ENCODE data around the gene CCL1.

CCL1 gene

GRCh38 chr17:34363183-34363661 is at the start of gene CCL1:
CCL1 (minus strand) TSS chr17:34363233; CDS start chr17:34363161, 72 bp downstream.
- DNase-seq = peak; percentile 70 to 92

- DNase-seq = no peak
These were observed 49.5 kb upstream of the CCL1 start for GRCh38 chr17:34412534-34412933.

GRCh38 chr17:34411646-34412421 is 48.8 kb upstream of the CCL1 start:
- DNase-seq = peak in 1 of 2 donors; percentile 33

- DNase-seq = no peak
These were observed 46.3 kb upstream of the CCL1 start for GRCh38 chr17:34409352-34409751.

GRCh38 chr17:34408439-34408838 is 45.4 kb upstream of the CCL1 start:
- no peak for DNase-seq

- DNase-seq = peak in 1 of 2 donors; percentile 18
These were observed 43.2 kb upstream of the CCL1 start for GRCh38 chr17:34406226-34406625.

- no peak for DNase-seq
These were observed 40.0 kb upstream of the CCL1 start for GRCh38 chr17:34403006-34403405.

GRCh38 chr17:34401165-34401564 is 38.1 kb upstream of the CCL1 start:
- no peak for DNase-seq

GRCh38 chr17:34400301-34400931 is 37.4 kb upstream of the CCL1 start:
- DNase-seq = no peak

GRCh38 chr17:34399725-34400124 is 36.7 kb upstream of the CCL1 start:
- peak; percentile 58 to 67 for DNase-seq

GRCh38 chr17:34398990-34399389 is 36.0 kb upstream of the CCL1 start:
- DNase-seq = peak; percentile 61 to 75

GRCh38 chr17:34397265-34397664 is 34.2 kb upstream of the CCL1 start:
- DNase-seq = no peak

GRCh38 chr17:34393401-34393800 is 30.4 kb upstream of the CCL1 start:
- no peak for DNase-seq

GRCh38 chr17:34391241-34391640 is 28.2 kb upstream of the CCL1 start:
- no peak for DNase-seq

- no peak for DNase-seq
These were observed 27.6 kb upstream of the CCL1 start for GRCh38 chr17:34390649-34391048.

- peak; percentile 49 to 72 for DNase-seq
These were observed 26.2 kb upstream of the CCL1 start for GRCh38 chr17:34389126-34389750.

GRCh38 chr17:34387566-34387965 is 24.5 kb upstream of the CCL1 start:
- DNase-seq = no peak

GRCh38 chr17:34386697-34387550 is 23.9 kb upstream of the CCL1 start:
- peak; percentile 78 to 90 for DNase-seq

GRCh38 chr17:34386343-34386696 is 23.3 kb upstream of the CCL1 start:
- no peak for DNase-seq

- DNase-seq = no peak
These were observed 22.0 kb upstream of the CCL1 start for GRCh38 chr17:34384822-34385605.

- no peak for DNase-seq
These were observed 21.2 kb upstream of the CCL1 start for GRCh38 chr17:34384271-34384670.

- no peak for DNase-seq
These were observed 20.2 kb upstream of the CCL1 start for GRCh38 chr17:34383216-34383615.

Measured in inflammatory macrophage treated with lipopolysaccharide for 1 hour (primary cell).